HG03378 (cell line): ENCODE results near the gene KSR2.

Source experiments
- ATAC-seq: cut with Tn5 transposase; IDR thresholded peaks from one replicate; pipeline ENCODE4 v1.9.1; 2021; ENCODE audit warnings: mild to moderate bottlenecking, moderate library complexity; ENCODE audit not compliant: unreplicated experiment

KSR2 gene

DNA sequence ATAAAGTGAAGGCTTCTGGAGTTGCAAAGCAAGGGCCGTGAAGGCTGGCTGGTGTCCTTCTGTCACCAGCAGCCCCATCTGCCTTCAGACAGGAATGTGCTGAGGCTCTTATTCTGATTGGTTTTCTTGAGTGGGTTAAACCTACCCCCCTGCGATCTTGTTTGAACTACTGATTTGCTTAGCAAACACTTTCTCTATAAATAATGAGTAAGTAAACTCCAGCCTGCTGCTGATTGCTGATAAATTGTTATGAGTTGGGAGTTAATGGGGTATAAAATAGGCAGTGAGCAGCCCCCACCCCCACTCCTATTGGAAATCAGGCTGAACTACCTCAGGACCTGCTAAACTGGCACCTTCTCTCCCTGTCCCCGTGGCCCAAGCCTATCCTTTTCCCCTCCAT lies 461.2 kb downstream of the KSR2 start:
- no peak for ATAC-seq

DNA sequence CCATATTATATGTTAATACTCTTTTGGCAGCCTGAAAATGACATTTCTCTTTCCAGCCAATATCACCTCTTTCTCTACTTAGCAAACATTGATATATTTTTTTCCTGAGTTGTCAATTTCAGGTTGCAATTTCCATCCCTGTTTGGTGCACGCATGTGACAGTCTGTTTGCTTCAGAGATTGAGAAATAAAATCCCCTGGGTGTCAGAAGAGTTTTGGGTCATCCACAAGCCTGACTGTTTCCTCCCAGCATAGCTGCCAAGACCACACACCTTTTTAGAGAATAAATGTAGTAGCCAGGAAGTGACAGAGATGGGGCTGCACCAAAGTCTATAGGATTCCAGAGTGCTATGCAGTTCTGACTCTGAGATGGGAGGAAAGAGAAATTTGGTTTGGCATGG lies 462.5 kb downstream of the KSR2 start:
- no peak for ATAC-seq

DNA sequence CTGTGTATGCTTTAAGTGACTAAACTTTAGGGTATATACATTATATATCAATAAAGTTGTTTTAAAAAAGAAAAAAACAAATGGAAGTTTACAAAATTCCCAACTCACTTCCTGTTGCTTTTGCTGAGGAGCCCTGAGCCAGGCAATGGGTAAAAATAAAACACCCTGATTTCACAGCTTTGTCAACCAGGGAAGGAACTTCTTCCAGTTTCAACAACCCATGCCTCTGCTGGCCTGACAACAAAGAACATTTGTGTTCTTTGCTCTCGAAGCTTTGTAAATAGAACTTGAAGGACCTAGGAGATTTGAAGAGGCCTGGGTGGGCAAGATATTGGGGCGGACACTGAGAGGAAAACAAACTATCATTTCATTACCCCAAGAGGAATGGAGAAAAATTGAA lies 466.2 kb downstream of the KSR2 start:
- ATAC-seq: no peak

DNA sequence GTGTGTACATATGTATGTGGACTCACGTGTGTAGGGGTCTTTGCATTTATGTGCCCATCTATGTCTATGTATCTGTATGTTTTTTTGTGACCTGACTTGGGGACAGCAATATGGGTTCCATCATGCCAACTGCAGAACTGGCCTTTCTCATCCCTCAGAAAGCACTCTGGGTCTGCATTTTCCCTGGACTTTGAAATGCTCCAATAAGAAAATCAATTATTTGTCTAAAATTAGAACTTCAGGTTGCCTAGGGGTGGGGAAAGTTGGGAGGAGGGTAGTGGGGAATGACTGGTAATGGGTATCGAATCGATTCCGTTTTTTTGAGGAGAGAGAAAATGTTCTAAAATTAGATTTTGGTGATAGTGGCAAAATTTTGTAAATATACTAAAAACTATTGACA lies 466.6 kb downstream of the KSR2 start:
- ATAC-seq: no peak

DNA sequence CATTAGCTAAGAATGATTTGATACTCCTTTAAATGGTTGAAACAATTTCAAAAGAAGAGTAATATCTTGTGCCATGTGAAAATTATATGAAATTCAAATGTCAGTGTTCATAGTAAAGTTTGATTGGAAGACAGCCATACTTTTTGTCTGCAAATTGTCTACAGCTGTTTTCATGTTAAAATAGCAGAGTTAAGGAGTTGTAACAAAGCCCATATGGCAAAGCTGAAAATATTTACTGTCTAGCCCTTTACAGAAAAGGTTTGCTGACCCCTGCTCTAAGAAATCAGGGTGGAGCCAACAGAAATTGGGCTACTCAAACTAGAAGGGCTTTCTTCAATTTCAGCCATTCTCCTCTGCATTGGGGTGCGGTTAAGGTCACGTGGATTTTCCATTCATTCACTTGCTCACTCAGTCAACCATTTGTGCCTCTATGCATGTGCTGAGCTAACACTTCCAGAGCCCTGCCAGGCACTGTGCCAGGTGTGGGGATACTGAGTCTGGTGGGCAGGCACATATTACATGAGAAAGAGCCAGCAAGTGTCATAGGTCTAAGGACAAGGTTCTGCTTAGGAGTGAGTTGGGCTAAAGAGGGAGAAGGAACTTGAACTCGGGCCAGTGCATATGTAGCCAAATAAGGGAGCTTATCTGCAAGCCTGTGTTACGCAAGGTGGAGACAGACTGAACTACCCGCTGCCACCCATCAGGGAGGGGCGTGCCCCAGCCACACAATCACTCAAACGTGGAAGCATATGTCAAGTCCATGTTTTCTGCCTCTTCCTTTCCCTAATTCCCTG lies 467.5 kb downstream of the KSR2 start:
- no peak for ATAC-seq

DNA sequence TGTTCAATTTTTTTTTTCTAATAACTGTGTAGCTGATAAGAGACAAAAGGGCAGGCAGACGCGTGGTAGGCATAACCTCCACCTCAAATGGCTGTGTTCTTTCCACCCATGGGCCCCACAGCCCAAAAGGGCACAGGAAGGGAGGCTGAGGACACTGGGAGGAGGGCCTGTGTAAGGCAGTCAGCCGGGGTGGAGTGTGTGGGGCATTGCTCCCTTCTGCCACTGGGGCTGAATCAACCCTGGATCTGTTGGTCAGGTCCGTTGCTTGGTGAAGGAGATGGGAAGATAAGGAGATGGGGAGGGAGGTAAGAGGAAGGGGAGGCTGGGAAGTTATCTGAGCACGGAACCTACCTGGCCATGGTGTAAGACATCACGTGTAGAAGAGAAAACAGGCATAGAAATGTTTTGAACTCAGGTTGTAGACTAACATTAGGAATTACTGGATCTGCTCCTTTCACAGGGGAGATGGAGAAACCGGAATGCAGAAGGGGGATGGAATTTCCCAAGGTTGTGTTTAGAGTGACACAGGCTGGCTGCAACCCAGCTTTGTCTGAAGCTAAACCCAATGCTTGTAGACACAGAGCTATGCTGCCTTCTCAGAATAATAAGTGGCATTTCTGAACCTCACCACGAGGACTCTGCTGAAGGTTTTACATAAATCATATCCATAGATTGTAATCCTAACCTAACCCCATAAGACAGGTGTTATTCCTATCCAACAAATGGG lies 468.9 kb downstream of the KSR2 start:
- ATAC-seq: no peak

DNA sequence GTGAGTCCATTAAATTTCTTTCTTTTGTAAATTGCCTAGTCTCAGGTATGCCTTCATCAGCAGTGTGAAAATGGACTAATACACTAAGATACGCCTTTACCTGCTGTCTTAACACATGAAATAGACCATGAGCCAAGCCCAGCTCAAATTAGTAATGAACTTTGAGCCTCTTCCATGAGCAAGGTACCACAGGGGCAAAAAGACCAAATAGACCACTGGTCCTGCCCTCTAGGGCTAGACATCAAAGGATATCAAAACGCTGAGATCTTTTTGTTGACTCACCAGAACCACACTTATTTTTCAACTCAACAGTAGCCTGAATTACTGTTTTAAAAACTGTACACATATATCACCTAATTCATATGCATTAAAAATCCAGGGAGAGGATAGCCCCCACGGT lies 469.9 kb downstream of the KSR2 start:
- ATAC-seq: no peak

DNA sequence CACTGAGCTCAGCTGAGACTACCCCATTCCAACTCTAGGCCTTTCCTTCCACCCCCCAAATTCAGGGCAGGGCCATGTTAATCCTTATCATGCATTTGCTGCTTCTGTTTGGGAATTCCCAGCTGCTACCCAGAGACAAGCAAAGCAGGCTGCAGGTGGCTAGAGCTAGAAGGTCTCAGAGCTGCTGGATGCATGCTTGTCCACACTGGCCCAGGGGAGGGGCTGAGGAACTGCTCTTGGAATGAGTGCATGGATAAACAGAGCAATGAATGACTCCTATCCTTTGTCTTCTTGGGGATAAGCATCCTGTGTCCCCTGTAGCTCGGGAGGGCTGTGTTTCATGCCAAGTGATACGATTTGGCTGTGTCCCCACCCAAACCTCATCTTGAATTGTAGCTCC lies 470.5 kb downstream of the KSR2 start:
- ATAC-seq: no peak

DNA sequence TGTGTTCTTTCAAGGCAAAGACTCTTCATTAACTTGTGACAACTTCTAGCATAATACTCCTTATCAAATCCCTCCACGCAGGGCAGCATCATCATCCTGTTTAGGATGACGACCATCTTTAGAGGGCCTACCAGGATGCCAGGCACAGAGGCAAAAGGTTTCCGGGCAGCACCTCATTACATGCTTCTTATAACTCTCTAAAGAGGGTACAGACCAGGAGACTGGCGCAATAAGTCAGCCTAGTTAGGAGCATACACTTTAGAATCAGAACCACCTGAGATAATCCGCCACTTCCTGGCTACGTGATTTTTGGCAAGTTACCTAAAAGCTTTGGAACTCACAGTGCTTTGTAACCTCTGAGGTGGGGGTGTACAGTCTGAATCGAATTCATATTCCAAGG lies 471.4 kb downstream of the KSR2 start:
- no peak for ATAC-seq

DNA sequence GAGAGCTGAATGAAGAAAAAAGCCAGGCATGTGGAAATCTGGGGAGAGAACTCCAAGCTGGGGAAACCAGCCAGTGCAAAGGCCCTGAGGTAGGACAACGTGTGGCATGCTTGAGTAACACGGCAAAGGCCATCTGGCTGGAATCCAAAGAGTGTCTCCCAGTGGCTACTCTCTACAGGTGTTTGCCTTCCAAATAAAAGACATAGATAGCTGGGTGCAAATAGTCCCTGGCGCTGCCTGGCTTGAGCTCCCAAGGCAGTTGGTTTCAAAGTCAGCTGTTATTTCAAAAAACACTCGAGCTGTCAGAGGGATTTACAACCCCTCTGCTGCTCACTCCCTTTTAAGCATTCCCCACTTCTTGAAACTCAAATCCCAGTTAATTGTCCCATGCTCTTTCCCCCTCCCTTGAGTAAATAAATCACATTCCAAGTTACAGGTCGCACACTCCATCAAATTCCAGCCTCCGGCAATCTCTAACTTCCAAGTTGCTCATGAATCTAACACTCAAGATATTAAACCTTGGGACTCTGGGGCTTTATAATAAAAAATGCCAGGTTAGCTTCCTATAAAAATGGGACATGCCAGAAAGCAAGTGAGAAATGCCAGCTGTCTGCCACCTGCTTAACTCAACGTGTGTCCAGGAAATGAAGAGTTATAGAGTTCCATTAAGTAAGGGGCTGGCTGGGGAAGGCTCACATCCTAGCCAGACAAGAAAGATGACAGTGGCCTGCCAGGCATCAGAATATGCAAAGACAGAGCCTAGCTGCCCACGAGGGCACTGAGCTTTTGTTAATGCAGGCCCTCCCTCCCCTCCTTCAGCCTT lies 473.7 kb downstream of the KSR2 start:
- ATAC-seq: no peak

DNA sequence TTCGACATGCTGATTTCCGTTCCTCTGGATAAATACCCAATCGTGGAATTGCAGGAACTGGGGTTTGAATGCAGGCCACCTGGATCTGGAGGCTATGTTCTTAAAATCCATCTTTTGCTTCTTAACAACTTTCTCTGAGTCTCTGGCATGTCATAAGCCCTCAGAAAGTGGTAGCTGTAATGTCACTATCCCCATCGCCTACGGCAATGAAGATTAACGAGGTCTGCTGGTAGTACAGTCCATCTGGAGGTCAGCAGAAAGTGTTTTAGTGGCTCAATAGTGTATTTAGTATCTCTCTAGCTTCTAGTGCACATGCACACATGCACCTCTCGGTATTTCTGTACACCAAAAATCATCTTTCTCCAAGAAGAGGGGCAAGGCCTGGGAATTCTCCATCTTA lies 477.1 kb downstream of the KSR2 start:
- no peak for ATAC-seq

DNA sequence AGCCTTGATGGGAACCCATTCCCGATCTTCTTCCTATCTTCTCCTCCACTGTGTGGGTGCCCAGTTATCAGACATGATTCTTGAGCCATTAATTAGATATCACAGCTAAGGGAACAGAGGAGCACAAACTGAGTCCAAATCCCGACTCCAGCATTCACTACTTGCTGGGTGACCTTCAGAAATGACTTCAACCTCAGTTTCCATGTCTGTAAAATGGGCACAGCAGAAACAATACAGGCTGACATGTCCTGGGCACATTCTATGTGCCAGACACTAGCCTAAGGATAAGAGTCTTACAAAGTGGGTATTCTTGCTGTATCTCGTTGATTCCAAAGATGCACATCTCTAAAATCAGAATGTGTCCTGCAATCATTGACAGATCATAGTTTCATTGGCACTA lies 478.7 kb downstream of the KSR2 start:
- ATAC-seq: no peak

DNA sequence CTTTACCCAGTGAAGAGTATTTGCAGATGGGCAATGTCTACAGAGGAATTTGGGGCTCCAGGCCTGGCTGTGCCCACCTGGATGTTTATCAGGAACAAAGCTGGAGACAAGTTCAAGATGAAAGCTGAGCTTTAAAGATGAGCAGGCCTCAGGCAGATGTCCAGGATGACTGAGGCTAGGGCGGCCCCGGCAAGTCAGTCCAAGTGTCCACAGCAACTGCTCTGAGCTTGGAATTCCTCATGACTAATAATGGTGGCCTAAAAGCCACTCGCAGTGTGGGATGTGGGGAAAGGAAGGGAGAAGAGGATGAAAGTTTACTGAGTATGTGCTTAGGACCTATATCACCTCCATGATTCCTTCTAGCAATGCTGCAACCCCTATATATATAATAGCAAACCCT lies 479.1 kb downstream of the KSR2 start:
- ATAC-seq: no peak

DNA sequence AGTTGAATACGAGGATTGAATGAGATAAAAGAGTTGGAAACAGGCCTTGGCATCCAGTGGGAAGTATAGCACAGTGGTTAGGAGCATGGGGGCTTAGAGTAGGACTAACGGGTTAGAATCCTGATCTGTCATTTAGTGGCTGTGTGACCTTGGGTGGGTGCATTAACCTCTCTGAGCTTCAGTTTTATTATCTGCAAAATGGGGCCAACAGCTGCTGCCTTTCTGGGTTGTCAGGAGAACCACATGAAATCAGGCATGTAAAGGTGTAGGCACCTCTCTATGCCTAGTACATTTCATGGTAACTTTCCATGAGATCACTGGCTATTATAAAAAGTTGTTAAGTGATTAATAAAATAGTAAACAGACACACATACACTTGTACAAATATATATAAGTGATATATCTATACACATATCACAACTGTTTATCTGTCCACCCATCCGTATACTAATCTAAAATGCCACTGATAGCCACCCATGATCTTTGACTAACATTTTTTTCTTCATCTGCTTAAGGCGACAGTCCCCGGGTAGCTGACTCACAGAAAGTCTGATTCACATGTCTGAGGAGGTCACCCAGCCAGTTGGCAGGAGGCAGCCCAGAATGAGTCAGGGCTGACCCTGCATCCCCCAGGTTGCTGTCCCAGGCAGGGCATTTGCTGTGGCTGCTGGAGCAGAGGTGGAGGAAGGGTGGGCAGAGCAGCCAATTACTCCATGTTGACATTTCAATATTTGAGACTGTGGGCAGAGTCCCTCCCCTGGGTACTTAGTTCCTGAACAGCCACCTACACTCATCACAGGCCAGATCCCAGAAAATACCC lies 481.7 kb downstream of the KSR2 start:
- no peak for ATAC-seq

DNA sequence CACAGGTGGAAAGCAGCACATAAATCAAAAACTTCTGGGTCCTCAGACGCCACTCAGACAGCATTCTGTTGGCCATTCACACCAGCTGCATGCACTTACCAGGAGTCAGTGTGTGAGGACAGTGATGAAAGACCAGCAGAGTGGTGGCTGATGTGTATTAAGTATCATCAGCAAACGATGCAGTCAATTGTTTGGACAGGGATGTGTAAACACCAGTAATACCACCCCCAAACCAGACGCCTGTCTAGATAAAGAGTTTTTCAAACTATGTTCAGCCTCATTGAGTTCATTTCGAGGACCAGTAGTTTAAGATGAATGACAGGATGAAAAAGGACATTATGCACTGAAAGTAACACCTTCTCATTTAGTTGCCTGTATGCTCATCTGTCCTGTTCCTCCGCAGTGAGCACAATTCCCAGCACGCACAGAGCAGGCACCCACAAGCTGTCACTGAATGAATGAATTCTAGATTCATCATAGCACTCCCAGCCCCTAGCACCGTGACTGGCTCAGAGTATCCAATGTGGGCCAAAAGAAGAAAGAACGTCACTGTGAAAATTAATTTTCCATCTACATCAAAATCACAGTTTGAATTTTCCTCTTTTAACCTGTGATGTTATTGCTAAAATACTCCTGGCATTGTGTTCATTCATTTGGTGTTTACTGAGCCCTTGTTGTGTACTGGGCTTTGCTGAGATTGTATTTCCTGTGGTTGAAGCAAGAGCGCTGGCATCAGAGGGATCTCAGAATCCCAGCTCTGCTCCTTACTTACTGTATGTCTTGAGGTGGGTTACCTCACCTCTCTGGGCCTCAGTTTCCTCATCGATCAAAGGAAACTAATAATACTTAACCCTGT lies 482.6 kb downstream of the KSR2 start:
- no peak for ATAC-seq

DNA sequence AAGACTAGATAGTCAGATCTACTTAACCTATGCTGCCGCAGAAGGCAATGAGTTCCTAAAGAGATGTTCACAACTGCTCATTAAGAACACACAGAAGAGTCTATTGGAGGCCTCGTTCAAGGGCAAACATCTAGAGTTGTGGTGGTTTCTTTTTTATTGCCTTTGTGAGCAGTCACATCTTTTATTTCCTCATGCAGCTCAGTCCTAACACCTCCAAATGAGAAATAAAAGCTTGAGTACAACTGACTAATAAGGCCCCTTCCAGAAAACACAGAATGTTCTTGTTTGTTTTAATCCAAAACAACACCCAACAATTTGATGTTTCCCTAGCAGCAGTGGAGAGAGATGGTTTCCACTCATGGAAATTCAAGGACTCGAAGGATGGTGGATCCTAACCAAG lies 483.9 kb downstream of the KSR2 start:
- ATAC-seq: no peak

DNA sequence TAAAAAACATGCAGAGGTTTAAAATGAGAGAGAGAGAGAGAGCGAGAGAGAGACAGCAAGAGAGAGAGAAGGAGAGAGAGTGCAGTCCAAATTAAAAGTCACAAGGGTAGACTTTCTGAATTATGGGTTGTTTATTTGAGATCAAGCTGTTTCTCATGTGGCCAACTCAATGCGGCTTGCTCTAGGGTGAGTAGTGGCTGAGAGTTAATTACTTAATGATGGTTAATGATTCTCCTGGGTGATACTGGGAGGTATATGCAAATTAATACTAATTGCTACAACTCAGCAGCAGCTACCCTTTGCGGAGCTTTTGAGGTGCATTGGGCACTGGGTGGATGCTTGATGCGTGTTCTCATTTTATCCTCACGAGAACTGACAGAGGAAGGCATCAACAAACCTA lies 485.3 kb downstream of the KSR2 start:
- no peak for ATAC-seq

DNA sequence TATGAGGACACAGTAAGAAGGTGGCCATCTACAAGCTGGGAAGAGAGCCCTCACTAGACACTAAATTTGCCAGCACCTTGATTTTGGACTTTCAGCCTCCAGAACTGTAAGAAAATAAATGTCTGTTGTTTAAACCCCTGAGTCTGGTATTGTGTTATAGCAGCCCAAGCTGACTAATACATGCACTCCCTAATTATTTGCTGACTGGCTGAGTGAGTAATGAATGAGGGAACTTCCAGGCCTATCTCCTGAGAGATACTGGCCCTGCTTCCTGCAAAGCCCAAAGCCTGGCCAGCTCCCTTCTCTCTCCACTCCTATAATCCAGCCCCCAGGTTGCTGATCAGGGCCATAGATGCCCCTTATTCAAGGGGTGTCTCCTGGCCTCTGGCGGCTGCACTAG lies 487.3 kb downstream of the KSR2 start:
- no peak for ATAC-seq

DNA sequence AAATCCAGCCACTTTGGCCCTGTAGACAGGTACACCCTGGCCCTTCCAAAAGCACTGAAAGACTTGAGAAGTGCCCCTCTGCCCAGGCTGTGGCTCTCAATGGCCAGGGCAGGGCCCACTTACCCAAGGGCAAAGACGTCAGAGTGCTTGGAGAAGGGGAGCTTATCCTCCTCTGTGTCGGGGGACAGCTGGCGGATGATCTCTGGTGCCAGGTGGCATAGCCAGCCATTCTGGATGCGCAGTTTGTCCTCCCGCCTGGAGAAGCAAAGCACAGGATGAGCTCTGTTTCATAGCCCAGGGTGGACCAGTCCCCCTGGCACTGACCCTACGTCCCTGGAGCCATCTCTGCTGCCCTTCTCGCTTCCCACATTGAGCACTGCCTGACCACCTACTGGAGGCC lies 492.4 kb downstream of the KSR2 start:
- no peak for ATAC-seq

DNA sequence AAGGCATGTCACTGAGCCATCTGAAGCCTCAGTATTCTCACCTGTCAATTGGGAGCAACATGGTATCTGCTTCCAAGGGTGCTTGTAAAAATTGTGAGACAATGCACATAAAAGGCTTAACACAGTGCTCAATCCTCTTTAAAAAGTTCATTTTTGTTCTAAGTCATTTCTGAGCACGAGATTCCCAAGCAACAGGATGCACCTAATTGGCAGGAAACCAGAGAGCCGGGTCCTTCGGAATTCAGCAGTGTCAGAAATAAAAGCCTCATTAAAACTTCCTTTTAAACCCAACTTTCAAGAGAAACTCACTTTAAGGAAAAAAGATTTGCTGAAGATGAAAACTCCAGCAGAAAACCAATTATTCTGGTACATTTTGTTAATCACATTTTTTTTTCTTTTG lies 494.9 kb downstream of the KSR2 start:
- no peak for ATAC-seq
